SIG-M5 (cell line): ENCODE data around the gene ICA1L.
"Not testable (repeated sequence)": the region's sequence is repeated elsewhere in the genome, so short reads cannot be mapped to it uniquely, and the experiment has no call there.

Source experiments
- DNase-seq: peaks from one replicate; lab custom pipeline; 2025; lab: John Stamatoyannopoulos, UW

The ICA1L gene

GRCh38 chr2:202871300-202872141 lies at the start of gene ICA1L:
Gene ICA1L, minus strand, starts transcription at chr2:202871766. Its CDS starts 42,757 bp downstream, at chr2:202829009.
- DNase-seq, result no peak

DNA sequence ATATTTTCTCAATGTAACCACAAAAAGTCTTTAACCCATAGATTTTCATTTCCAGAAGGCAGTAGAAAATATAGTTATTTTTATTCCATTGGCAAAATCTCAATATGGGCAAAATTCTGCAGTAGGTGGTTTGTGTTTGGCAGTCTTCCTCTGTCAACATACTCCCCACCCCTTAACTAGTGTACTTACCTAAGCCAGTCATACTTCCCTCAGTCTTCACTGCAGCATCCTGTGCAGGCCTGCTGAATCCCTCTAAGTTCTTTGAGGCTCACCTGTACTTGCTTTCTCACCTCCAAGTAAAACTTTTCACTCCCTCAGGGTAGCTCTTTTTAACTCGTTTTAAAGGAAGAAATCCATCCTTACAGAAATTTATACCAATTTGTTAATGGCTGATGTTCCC lies 47.3 kb upstream of the ICA1L start:
- no peak for DNase-seq

DNA sequence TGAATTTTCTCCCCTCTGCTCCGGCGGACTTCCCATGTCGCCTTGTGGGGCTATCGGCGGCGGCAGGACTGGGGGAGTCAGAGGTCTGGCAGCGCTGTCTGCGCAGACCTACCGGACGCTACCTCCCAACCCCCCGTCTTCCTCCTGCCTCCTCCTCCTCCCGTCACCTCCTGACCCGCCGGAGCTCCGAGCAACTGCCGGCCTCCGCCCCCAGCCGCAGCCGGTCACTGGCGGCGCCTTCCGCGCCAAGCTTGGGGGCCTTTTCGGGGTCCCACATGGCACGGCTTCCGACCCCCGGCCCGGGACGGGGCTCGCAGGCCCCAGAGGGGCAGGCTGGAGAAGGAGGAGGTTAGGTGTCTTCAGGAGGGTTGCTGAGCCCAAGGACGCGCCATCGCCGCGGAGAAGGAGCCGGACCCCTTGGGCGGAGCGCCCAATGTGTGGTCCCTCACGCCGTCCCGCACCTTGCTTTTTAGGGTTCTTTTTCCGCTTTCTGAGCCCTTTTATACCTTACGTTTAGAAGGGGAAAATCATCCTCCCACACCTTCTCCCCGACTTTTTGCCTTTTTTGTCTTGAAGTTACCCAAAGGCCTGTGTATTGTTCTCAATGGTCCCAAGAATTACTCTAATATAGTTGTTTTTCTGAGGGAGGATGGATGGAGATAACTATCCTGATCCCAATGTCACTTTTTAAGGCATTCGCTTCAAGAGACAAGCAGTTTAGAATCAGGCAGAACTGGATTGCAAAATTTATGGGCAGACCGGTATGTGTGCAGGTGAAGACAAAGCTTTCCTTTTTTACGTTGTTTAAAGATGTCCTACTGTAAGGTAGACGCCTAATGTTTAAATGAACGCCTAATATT lies 41.0 kb upstream of the ICA1L start:
- not testable (repeated sequence) for DNase-seq

DNA sequence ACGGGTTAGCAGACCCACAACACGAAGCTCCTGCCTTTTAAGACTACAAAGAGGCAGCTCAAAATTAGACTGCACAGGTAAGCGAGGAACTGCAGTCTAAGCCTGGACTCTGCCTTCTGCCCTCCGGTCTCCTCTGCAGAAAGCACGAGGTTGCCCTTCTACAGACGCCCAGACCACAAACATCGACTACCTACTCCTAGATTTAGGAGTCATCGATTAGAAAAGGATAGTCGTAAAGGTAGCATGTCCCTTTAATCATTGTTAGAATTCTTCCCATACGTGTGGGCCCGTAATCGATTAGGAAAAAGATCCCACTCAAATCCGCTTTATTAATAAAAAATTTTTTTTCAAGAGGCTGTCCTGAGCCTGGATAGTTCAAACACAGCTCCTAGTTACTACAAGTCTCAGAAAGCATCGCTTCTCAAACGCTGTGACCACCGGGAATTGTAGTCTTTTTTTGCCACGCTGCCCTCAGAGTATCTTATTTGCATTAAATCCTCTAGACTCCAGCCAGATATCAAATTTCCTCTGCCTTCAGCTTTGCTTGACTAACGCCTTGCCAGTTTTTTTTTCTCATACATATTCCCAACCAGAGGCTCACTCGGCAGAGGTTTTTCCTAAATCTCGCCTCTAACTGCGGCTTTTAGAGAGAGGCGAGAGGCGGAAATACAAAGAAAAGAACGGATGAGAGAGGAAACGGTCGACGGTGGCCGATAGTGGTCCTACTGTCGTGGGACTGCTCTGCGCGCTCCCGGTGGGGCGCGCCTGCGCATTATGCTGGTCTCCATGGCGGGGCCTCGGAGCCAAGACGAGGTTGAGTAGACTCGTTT lies 40.2 kb upstream of the ICA1L start, which contains the start of the genes CARF and WDR12:
CARF (plus strand) TSS at position 764 of the 830 bp plus-strand sequence. CDS start 29,628 bp downstream, outside the sequence.
WDR12 (minus strand) TSS at position 162 of the 830 bp plus-strand sequence. CDS start 197 bp downstream, outside the sequence.
- DNase-seq, result peak; percentile 86

DNA sequence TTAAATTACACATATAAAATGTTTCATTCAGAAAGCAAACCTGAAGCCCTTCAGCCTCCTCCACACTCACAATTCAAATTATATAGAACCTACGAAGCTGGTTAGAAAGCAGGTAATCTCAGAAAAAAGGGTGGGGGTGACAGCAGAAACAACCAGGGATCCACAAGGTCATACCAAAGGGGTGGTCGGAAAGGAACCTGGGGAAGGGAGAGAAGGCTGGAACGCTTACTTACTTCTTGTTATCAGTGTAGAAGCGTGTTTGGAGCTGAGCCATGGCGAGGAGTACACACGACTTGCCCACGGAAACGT lies 39.6 kb upstream of the ICA1L start:
- no peak for DNase-seq

DNA sequence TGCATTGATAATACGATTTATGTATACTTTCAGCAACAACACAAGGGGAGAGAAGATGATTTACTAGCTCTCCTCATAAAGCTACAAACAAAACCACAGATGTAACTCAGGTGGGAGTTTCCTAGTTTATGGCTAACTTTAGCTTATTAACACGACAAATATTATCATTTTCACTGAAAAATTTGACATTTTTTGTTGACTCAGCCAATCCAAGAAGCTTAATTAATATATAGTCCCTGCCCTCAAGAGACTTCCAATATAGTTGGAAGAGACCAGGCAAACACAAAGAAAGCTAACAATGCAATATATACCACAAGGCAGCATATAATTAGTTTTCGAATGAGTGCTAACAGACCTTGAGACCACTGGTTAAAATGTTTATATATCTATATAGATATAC lies 39.1 kb upstream of the ICA1L start:
- no peak for DNase-seq

DNA sequence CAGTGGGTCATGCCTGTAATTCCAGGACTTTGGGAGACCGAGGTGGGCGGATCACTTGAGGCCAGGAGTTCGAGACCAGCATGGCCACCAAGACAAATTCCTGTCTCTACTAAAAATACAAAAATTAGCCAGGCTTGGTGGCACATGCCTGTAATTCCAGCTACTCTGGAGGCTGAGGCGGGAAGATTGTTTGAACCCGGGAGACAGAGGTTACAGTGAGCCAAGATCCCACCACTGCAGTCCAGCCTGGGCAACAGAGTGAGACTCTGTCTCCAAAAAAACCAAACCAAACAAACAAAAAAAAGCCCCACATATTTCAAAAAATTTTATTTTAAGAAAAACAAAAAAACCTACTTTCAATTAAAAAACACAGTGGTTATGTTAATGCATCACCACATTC lies 38.7 kb upstream of the ICA1L start:
- DNase-seq, result not testable (repeated sequence)

DNA sequence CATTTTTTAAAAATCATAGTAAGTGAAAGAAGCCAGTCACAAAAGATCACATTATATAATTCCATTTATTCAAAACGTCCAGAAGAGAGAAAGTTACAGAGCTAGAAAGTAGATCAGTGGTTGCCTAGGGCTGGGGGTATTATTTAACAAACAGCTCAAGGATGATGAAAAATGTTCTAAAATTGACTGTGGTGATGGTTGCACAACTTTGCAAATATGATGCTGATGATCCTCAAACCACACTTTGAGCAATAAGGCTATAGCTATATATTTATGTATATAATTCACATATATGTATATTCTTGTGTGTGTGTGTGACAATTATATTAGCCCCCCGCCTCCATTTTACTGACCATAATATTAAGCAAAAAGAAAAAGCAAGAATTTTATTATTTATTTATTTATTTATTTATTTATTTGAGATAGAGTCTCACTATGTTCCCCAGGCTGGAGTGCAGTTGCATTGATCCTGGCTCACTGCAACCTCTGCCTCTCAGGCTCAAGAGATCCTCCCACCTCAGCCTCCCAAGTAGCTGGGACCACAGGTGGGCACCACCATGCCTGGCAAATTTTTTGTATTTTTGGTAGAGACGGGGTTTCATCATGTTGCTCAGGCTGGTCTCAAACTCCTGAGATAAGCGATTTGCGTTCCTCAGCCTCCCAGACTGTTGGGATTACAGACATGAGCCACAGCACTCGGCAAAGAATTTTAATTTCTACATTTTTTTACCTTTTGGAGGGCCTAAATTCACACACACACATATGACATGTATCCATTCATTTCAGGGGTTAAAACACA lies 38.0 kb upstream of the ICA1L start:
- peak; percentile 56 for DNase-seq

- no peak for DNase-seq
Observed at GRCh38 chr2:202908186-202908585, 36.6 kb upstream of the ICA1L start.

DNA sequence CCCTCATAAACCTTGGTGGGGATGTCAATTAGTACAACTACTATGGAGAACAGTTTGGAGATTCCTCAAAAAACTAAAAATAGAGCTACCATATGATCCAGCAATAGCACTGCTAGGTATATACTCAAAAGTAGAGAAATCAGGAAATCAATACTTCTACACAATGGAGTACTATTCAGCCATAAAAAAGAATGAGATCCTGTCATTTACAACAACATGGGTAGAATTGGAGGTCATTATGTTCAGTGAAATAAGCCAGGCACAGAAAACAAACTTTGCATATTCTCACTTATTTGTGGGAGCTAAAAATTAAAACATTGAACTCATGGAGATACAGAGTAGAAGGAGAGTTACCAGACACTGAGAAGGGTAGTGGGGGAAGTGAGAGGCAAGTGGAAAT lies 33.9 kb upstream of the ICA1L start:
- not testable (repeated sequence) for DNase-seq

DNA sequence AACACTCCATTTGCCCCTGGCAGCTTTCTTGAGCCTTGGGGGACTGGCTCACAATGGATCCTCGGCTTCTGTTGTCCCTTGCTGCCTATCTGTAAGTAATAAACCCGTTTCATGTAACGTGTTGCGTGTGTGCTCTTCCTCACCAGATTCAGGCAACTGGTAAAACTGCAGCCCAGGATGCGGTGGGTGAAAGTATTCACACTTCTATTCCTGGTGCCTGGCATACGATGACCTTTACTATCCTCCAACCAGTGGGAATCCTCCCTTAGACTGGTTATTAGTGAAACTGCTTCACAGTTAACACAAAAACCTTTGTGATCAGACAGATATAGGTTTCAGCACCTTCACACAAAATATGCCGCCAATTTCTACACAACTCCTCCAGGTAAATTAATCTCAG lies 13.6 kb upstream of the ICA1L start:
- no peak for DNase-seq

DNA sequence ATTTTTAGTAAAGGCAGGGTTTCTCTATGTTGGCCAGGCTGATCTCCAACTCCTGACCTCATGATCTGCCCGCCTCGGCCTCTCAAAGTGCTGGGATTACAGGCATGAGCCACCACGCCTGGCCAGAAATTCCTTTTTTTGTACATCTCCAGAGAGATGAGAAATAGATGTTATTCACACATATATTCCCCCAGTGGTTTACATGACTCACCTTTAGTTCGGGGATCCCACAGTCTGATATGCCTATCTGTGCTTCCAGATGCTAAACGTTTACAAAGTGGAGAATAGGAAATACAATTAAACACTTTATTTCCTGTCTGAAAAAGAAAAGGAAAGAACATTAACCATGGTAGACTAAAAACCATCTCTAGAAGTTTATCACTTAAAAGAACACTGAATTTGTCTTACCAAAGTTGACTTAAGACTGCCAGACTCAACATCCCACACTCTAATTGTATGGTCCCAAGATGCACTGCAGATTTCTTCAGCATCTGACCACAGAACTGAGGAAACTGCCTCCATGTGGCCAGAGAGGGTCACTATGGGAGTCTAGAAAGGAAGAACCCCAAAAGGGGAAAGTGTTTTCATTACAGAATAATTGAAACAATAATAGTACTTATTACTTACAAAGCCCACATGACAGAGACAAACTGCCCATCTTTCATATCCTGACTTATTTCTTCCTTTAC lies 12.6 kb upstream of the ICA1L start:
- DNase-seq, result no peak

- DNase-seq, result no peak
Observed at GRCh38 chr2:202881570-202881969, 10.0 kb upstream of the ICA1L start.

DNA sequence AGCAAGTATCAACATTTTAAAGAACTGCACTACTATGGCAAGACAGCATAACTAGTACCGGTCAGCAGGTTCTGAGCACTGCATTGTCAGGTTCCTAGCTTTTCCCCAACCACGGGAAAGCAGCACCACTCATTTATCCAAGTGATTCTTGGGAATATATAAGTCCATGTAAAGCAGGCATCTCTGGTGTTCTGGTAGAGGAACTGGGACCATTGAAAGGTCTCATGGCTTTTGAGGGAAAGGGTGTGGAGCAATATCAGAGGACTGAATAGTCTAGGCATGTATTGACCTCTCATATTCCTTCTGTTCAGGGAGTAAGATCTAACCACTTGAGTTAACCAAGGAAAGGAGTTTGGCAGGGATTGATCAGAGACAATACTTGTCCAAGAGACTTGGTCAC lies 6.1 kb upstream of the ICA1L start:
- no peak for DNase-seq

GRCh38 chr2:202870431-202871299 lies 901 bp downstream of the ICA1L start:
- peak; percentile 1 for DNase-seq

DNA sequence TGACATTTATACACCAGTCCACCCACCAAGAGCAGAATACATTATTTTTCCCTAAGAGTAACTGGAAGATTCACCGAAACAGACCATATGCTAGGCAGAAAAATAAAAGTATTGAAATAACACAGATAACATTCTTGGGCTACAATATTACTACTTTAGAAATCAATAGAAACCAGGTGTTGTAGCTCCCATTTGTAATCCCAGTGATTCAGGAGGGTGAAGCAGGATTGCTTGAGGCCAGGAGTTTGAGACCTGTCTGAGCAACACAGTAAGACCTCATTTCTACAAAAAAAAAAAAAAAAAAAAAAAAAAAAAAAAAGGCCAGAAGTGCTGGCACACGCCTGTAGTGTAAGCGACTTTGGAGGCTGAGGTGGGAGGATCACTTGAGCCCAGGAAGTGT lies 9.6 kb downstream of the ICA1L start:
- DNase-seq, result no peak

DNA sequence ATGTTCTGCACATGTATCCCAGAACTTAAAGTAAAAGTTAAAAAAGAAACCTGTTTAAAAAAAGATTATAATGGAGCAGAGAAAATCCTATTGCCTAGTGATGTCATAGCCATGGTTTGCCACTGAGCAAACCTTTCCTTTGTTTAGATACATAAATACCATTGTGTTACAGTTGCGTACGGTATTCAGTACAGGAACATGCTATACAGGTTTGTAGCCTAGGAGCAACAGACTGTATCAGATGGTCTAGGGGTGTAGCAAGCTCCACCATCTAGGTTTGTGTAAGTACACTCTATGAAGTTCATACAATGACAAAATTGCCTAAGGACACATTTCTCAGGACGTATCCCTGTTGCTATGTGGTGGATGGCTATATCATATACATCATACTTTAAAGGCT lies 13.0 kb downstream of the ICA1L start:
- DNase-seq, result no peak

DNA sequence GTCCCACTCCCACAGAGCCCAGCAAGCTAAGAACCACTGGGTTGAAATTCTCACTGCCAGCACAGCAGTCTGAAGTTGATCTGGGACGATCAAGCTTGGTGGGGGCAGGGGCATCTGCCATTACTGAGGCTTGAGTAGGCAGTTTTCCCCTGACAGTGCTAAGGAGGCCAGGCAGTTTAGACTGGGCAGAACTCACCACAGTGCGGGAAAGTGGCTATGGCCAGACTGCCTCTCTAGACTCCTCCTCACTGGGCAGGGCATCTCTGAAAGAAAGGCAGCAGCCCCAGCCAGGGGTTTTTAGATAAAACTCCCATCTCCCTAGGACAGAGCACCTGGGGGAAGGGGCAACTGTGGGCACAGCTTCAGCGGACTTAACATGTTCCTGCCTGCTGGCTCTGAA lies 22.2 kb downstream of the ICA1L start:
- not testable (repeated sequence) for DNase-seq

DNA sequence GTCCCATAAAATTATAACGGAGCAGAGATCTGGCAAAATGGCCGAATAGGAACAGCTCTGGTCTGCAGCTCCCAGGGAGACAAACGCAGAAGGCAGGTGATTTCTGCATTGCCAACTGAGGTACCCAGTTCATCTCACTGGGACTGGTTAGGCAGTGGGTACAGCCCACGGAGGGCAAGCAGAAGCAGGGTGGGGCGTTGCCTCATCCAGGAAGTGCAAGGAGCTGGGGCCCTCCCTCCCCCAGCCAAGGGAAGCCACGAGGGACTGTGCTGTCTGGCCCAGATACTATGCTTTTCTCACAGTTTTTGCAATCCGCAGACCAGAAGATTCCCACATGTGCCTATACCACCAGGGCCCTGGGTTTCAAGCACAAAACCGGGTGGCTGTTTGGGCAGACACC lies 22.8 kb downstream of the ICA1L start:
- no peak for DNase-seq
